Uterus (tissue), 2 donors: ENCODE data around the gene ARFGEF2.

Experiments
- POLR2A ChIP-seq, 2 donors: fragments of 450-650 bp; IDR thresholded peaks; one replicate each; pipeline ENCODE4 v1.6.1; 2016; ENCODE audit warnings: antibody characterized with exemption in 2 of 2, mild to moderate bottlenecking in 1 of 2, moderate library complexity in 1 of 2
- TF ChIP-seq, protein P1 (sequence below), 4 experiments: fragments of 200-600 bp in 2 of 4; fragments of 450-650 bp in 2 of 4; sonication (generic) in 2 of 4; IDR thresholded peaks; one replicate each; pipeline ENCODE4 v1.5.1; 2016 to 2019; ENCODE audit warnings: antibody characterized with exemption in 4 of 4, mild to moderate bottlenecking in 2 of 4, moderate library complexity in 1 of 4

DNA sequence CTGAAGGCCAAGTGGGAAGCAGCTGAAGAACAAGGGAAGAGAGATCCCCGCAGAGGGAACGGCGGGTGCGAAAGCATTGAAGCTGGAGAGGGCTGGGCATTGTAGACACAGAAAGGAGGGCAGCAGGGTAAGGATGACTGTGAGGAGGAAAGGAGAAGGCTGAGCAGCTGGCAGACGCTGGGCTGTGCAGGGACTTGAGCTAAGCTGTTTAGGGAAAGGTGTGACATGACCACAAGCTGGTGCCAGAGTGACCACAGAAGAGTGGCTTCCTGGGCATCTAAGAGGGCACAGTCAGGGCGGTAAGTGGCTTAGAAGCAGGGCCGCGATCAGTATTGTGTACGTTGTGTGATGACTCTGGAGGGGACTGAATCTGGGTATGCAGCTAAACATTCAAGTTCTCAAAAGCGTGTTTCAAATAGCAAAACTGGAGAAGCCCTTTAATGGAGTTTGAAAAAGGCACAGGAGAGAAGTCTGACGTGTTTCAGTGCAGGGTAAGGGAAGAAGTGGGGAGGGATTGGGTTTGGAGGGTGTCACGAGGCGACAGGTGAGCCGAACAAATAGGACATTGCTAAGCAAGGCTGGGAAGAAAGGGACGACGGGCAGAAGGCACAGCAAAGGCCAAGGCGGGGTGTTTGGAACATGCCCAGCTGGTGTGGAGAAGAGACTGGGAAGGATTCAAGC, 46.1 kb upstream of the ARFGEF2 start:
- no peak for TF ChIP-seq POLR2A (IDR thresholded peaks at IDR 0.05)
- TF ChIP-seq, protein P1, sequence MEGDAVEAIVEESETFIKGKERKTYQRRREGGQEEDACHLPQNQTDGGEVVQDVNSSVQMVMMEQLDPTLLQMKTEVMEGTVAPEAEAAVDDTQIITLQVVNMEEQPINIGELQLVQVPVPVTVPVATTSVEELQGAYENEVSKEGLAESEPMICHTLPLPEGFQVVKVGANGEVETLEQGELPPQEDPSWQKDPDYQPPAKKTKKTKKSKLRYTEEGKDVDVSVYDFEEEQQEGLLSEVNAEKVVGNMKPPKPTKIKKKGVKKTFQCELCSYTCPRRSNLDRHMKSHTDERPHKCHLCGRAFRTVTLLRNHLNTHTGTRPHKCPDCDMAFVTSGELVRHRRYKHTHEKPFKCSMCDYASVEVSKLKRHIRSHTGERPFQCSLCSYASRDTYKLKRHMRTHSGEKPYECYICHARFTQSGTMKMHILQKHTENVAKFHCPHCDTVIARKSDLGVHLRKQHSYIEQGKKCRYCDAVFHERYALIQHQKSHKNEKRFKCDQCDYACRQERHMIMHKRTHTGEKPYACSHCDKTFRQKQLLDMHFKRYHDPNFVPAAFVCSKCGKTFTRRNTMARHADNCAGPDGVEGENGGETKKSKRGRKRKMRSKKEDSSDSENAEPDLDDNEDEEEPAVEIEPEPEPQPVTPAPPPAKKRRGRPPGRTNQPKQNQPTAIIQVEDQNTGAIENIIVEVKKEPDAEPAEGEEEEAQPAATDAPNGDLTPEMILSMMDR (IDR thresholded peaks at IDR 0.05) = no peak
